Activated CD8-positive, alpha-beta memory T cell treated with anti-CD3 and anti-CD28 coated beads, Interleukin-2, amount 10 ng/mL, durations not matched to agents 7 days and 5 days (primary cell): ENCODE results near the gene CHRNA1. TPM values are rescaled to one million over a fixed set of nuclear protein-coding genes. Genes with fewer than 3 reads are reported as not detected.

Source experiments
- ATAC-seq: fragments of 150-1000 bp; cut with Tn5 transposase; one replicate; pipeline ENCODE4 v1.10.0; 2021; ENCODE audit warnings: moderate library complexity
- CTCF ChIA-PET: fragments of 350-600 bp; sonication (Branson Sonifier 250); formaldehyde crosslinking; loops from one replicate; lab custom pipeline; 2021; ENCODE audit warnings: antibody characterized with exemption; lab: Charles Lee
- DNase-seq: peaks from one replicate; pipeline ENCODE4 v3.0.0-alpha.2; 2020
- H3K27ac Mint-ChIP-seq: one replicate; pipeline ENCODE4 v1.8.0; 2021; ENCODE audit warnings: mild to moderate bottlenecking, mixed read lengths
- H3K27me3 Mint-ChIP-seq: one replicate; pipeline ENCODE4 v1.8.0; 2021; ENCODE audit warnings: mixed read lengths
- H3K36me3 Mint-ChIP-seq: one replicate; pipeline ENCODE4 v1.8.0; 2021; ENCODE audit warnings: mild to moderate bottlenecking, mixed read lengths
- H3K4me1 Mint-ChIP-seq: one replicate; pipeline ENCODE4 v1.8.0; 2021; ENCODE audit warnings: mixed read lengths
- H3K4me3 Mint-ChIP-seq: one replicate; pipeline ENCODE4 v1.8.0; 2021; ENCODE audit warnings: mild to moderate bottlenecking, moderate library complexity, mixed read lengths
- H3K9me3 Mint-ChIP-seq: one replicate; pipeline ENCODE4 v1.8.0; 2022; ENCODE audit warnings: low read depth, mixed read lengths
- total RNA-seq, 2 experiments: library from RNA; stranded (reverse); gene quantifications; one replicate each; pipeline ENCODE4 v1.2.3, GENCODE V29; 2021

The CHRNA1 gene
- total RNA-seq, 2 experiments from 2014 or later: not detected

DNA sequence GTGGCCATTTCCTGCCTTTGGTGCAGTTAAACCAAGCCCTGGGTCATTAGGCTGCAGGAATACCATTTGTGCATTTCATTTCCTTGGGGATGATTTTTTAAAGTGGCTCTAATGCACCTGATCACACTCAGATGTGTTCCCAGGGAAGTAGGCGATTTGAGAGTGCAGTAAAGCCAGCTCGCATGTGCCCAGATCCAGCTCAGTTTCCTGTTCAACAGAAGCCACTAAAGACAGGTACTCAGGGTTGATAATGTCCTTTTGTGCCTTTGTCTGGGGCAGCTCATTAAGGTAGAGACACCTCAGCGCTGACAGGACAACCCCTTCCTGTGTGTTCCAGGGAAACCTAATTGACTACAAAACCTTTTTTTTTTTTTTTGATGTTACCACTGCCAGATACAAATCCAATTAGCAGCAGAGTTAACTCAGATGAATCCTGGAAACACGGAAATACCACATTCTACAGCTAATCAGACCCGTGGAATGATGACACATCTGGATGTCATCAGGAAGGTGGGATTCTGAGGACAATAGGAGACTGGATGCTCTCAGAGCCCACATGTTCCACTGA lies 15.2 kb upstream of the CHRNA1 start:
- H3K27me3 Mint-ChIP-seq: no peaks in the 10 kb centered on the region
- H3K4me1 Mint-ChIP-seq: peaks cover 33% of the 10 kb centered on the region
- H3K36me3 Mint-ChIP-seq: no peaks in the 10 kb centered on the region
- no peaks in the 10 kb centered on the region for H3K9me3 Mint-ChIP-seq
- DNase-seq (no peak), ATAC-seq (no peak)
- H3K27ac Mint-ChIP-seq: peak overlapping the region; percentile 72
- no peak overlapping the region for H3K4me3 Mint-ChIP-seq
- CTCF ChIA-PET: interaction anchor here (1.3 kb wide), 1 partner anchor 31 kb away, joined by 3 read pairs; no protein-coding TSS in a partner anchor

DNA sequence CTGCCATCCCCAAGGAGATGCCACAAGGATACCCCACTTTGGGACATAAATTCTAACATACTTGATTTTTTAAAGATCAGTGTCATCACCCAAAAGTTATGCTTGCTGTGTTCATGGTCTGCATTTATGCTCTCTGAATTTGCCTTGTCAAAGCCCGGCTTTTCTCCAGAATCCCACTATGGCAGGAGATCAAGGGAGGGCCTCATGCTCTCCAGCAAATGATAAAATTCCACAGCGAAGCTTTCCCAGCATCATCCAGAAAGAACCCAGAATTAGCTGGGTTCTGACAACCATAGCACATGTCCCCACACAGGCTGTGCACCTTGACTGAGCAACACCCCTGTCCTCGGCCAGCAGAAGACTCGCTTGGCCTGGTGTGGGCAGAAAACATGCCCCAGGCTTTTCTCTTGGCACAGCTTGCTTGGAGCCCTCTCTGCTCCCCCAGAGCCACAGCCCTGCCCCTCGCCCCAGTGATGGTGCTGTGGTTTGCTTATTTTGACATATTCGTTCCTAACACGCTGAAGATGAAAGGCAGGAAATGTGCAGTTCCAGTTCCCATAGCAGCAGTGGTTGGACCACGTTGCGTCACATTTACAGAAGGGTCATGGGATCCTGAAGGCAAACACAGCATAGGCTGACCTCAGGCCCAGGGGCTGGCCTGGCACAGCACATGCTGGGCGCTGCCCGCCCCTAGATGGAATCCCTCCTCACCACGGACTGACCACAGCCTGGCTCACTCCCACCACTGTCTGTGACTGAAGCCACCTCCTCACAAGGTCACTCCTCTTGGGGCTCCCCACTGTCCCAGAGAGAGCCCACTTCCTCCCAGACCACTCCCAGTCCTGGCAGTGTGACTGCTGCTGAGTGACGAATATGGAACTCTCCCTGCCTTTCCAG lies 14.1 kb upstream of the CHRNA1 start:
- Mint-ChIP-seq H3K4me3 (peak overlapping the region; percentile 0), H3K27ac (peak overlapping the region; percentile 72), H3K9me3 (no peaks in the 10 kb centered on the region), H3K27me3 (no peaks in the 10 kb centered on the region), H3K4me1 (peaks cover 33% of the 10 kb centered on the region), H3K36me3 (no peaks in the 10 kb centered on the region)
- ATAC-seq (peak; percentile 88), DNase-seq (peak; percentile 88)
- CTCF ChIA-PET: interaction anchor here (1.1 to 1.7 kb wide), 3 partner anchors 9 to 79 kb away, joined by 3 to 4 read pairs (median 3); no protein-coding TSS in a partner anchor

DNA sequence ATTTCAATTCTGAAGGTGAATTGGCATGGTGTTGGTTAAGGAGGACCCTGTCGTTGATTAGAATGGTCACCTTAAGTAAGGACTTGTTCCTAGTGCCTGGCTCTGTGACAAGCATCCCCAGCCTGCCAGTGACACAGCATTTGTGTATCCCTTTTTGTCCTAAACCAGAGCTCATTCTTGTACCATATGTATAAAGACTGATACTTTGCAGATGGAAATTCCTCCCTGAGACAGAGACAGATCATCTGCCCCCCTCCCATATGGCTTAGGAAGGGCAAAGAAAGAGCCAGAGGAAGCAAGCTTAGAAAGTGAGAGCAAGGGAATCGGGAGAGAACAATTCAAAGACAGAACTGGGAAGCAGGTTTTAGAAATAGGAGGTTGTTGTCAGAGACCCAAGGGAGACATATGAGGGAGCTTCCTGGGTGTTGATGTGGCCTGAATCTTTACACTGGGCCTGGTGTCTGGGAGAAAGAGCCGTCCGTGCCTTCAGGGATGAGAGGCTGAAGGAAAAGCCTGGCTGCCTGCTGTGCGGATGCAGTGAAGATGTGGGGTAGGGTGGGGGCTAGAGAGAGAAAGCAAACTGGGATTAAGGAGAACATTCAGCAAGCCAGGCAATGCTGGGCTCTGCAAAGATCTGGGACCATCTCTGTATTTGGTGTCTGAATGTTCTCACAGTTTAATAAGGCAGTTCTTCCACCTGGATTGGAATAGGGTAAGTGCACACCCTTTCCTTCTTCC lies 13.2 kb upstream of the CHRNA1 start:
- Mint-ChIP-seq H3K4me3 (no peak overlapping the region), H3K36me3 (no peaks in the 10 kb centered on the region), H3K27me3 (no peaks in the 10 kb centered on the region), H3K9me3 (no peaks in the 10 kb centered on the region), H3K27ac (peak overlapping the region; percentile 1), H3K4me1 (peaks cover 33% of the 10 kb centered on the region)
- no peak for ATAC-seq
- CTCF ChIA-PET: interaction anchor here (1.0 to 1.7 kb wide), 4 partner anchors 10 to 80 kb away, joined by 3 to 4 read pairs (median 3); no protein-coding TSS in a partner anchor
- no peak for DNase-seq

DNA sequence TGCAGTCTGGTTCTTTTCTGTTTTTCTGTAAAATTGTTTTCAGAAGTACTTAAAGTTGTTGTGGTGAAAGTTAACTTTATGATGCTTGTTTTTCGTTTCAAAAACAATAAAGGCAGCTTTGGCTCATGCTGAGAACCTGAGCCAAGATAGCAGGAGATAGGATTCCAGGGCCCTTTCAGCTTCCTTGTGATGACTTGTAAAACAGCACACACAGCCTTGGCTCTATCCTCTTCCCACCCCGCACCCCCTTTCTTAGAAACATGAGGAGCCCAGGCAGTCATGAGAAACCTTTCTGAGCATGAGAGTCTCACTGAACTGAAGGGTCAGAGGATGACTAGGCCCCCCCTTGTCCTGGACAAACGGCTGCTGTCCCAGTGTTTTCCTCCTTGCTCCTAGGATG lies 12.4 kb upstream of the CHRNA1 start:
- Mint-ChIP-seq H3K27ac (no peak overlapping the region), H3K4me1 (peaks cover 33% of the 10 kb centered on the region), H3K36me3 (no peaks in the 10 kb centered on the region), H3K4me3 (no peak overlapping the region), H3K9me3 (no peaks in the 10 kb centered on the region), H3K27me3 (no peaks in the 10 kb centered on the region)
- CTCF ChIA-PET: interaction anchor here (1.0 to 2.1 kb wide), 3 partner anchors 12 to 79 kb away, joined by 3 to 9 read pairs (median 4); no protein-coding TSS in a partner anchor
- no peak for DNase-seq
- no peak for ATAC-seq

DNA sequence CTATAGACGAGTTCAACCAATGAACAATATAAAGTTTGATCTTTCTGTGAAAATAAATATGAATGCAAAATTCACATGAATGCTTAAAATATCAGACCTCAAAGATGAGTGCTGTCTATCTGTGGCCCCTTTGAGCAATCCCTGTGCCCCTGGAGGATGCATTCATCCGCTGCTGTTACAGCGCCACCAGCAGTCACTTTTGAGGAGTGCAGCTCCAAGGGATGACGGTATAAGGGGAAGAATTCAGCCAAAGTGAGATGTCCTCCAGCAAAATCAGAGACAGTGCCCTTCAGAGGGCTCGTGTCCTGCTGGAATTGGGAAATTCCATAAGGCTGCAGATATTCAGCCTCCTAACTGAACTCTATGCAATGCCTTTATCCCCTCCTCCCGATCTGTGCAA lies 12.0 kb upstream of the CHRNA1 start:
- no peak overlapping the region for H3K4me3 Mint-ChIP-seq
- H3K4me1 Mint-ChIP-seq: peaks cover 33% of the 10 kb centered on the region

DNA sequence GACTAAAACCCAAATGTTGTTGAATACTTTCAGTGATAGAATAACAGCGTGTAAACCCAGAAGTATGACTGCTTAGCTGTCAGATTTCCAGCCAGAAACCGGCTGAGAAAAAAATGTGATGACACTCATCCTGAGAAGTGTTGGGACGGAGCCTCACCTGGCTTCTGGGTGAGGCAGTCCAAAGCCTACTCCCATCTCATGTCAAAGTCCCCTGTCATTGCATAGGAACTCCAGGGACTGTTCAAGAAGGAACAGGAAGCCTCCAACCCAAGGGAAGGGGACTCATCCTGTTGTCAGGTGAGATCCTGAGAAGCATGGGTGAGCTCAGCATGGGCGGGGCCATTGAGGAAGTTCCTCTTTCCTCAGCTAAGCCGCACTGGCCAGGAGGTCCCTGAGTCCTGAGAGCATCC lies 11.3 kb upstream of the CHRNA1 start:
- CTCF ChIA-PET: interaction anchor here (0.6 to 2.1 kb wide), 10 partner anchors 11 to 330 kb away, joined by 3 to 9 read pairs (median 4); no protein-coding TSS in a partner anchor
- Mint-ChIP-seq H3K4me1 (peaks cover 33% of the 10 kb centered on the region), H3K9me3 (no peaks in the 10 kb centered on the region), H3K36me3 (no peaks in the 10 kb centered on the region), H3K4me3 (no peak overlapping the region), H3K27me3 (no peaks in the 10 kb centered on the region), H3K27ac (no peak overlapping the region)
- no peak for ATAC-seq
- DNase-seq: no peak

More for the DNA sequence above, 12.0 kb upstream of the CHRNA1 start:
- Mint-ChIP-seq H3K36me3 (no peaks in the 10 kb centered on the region), H3K9me3 (no peaks in the 10 kb centered on the region), H3K27ac (no peak overlapping the region), H3K27me3 (no peaks in the 10 kb centered on the region)
- CTCF ChIA-PET: interaction anchor here (0.6 to 2.1 kb wide), 7 partner anchors 11 to 210 kb away, joined by 3 to 9 read pairs (median 4); no protein-coding TSS in a partner anchor
- no peak for DNase-seq
- ATAC-seq: no peak

DNA sequence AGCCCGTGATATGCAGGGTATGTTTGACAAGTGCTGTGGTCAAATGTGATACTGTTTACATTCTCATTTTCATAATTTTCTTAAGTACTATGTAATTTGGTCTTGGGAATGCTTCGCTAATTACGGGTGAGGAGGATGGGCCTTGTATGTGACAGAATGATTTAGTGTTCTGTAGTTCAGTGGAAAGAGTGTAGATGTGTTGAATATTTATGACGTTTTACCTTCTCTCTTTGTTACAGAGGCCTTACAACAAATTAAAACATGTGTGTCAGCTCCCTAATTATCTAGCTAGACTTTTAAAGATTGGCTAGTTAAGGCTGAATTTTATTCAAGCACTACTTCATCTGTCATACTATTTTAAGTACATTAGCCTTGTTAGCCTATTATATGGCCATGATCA lies 10.6 kb upstream of the CHRNA1 start:
- no peak overlapping the region for H3K4me3 Mint-ChIP-seq
- H3K4me1 Mint-ChIP-seq: peaks cover 30% of the 10 kb centered on the region
- H3K27me3 Mint-ChIP-seq: no peaks in the 10 kb centered on the region
- H3K27ac Mint-ChIP-seq: no peak overlapping the region
- H3K36me3 Mint-ChIP-seq: no peaks in the 10 kb centered on the region
- H3K9me3 Mint-ChIP-seq: no peaks in the 10 kb centered on the region
- ATAC-seq (no peak), DNase-seq (no peak)
- CTCF ChIA-PET: interaction anchor here (0.8 to 2.1 kb wide), 6 partner anchors 17 to 209 kb away, joined by 4 to 9 read pairs (median 5); no protein-coding TSS in a partner anchor

DNA sequence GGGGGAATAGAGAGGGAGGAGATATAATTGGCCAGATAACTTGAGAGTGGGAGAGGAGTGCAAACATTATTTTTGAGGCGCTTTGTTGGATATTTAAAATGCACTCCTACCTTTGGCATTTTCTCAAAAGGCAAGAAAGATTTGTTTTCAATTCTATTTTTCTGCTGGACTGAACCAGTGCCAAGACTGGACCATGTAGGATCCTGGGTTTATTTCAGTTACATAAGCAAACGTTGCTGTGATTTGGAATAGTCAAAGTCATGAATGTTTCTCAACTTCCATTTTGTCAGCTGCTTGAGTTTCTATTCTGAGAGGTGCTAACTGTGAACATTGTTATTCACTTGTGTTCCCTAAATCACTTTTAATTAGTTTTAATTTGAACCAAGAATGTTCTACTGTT lies 8.9 kb upstream of the CHRNA1 start:
- CTCF ChIA-PET: interaction anchor here (1.0 to 3.4 kb wide), 4 partner anchors 24 to 77 kb away, joined by 3 to 23 read pairs (median 4); no protein-coding TSS in a partner anchor
- no peak overlapping the region for H3K4me3 Mint-ChIP-seq

DNA sequence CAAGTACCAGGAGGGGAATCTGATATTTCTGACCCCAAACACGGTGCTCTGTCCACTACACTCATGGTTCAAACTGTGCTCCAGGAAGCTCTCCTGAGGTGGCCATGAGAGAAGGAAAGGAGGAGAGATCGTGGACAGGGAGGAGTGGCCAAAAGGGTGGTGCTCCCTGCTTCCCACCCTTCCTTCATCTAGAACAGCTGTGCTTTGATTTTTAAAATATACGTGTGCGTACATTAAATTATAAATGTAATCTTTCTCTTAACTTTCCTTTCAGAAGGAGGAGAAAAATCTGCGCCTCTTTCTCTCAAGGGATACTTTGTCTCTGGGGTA lies 8.2 kb upstream of the CHRNA1 start:
- ATAC-seq (no peak), DNase-seq (no peak)
- Mint-ChIP-seq H3K27me3 (no peaks in the 10 kb centered on the region), H3K9me3 (no peaks in the 10 kb centered on the region), H3K4me1 (peaks cover 10% of the 10 kb centered on the region), H3K27ac (no peak overlapping the region), H3K36me3 (no peaks in the 10 kb centered on the region), H3K4me3 (no peak overlapping the region)
- CTCF ChIA-PET: interaction anchor here (1.0 to 3.4 kb wide), 9 partner anchors 24 to 233 kb away, joined by 3 to 23 read pairs (median 6); partner anchors contain the start of gene CHN1

More for the DNA sequence above, 8.9 kb upstream of the CHRNA1 start:
- Mint-ChIP-seq H3K27ac (no peak overlapping the region), H3K9me3 (no peaks in the 10 kb centered on the region), H3K4me1 (peaks cover 18% of the 10 kb centered on the region), H3K27me3 (no peaks in the 10 kb centered on the region), H3K36me3 (no peaks in the 10 kb centered on the region)
- ATAC-seq (no peak), DNase-seq (no peak)

DNA sequence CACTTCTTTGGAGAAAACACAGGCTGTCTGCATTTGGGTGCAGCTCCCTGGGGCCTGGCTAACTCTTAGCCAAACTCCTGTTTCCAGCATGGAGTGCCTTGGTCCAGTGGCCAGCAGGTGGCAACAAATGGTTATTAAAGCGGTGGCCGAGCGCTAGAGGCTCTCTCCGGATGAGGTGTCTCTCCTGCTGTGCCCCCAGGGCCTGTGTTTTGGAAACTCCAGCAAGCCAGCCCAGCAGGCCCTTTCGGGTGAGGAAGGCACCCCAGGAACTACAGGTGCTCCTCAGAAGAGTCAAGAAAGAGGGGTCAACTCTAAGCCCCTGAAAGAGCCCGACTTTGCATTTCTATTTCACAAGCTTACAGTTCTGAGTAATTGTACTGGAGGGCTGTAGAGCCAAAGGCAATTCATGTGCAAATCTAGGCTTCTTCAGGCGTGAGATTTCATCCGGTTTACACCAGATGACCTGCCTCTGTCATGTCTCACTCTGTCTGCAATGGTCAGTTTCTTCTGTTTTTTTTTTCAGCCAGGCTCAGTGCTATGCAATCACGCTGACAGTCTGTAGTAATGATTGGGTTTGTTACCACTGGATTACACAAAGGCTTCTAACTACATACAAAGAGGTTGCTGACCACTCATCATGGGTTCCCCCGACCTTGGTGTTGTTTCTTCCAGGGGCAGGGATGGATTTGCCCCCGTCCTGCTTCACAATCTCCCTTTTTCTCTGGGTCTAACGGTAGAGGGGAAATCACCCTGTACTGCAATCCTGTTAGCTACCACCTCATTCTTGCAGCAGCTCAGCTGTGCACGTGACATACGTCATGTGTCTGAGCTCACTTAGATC lies 7.6 kb upstream of the CHRNA1 start:
- Mint-ChIP-seq H3K4me3 (no peak overlapping the region), H3K4me1 (peaks cover 7% of the 10 kb centered on the region), H3K9me3 (no peaks in the 10 kb centered on the region), H3K27ac (no peak overlapping the region), H3K36me3 (no peaks in the 10 kb centered on the region), H3K27me3 (no peaks in the 10 kb centered on the region)
- CTCF ChIA-PET: interaction anchor here (0.6 to 3.4 kb wide), 22 partner anchors 9 to 337 kb away, joined by 3 to 23 read pairs (median 4); partner anchors contain the start of gene CHN1
- ATAC-seq (peak; percentile 84), DNase-seq (peak; percentile 67)

DNA sequence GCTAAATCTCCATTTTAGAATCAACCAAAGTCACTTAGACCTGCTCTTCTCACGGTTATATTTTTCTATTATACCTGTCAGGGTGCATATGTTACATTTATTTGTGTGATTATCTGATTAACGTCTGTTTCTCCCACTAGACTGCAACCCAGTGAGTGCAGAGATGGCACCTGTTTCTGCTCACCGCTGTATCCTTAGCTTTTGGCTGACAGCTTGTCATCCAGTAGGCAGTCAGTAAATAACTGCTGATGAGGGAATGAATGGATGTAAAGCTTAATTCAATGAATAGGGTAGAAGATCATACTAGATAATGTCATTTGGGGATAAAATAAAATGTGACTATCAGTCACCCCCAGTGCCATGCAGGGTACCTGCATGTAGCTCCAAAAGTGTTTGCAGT lies 6.9 kb upstream of the CHRNA1 start:
- Mint-ChIP-seq H3K9me3 (no peaks in the 10 kb centered on the region), H3K27ac (no peak overlapping the region), H3K36me3 (no peaks in the 10 kb centered on the region), H3K27me3 (peaks cover 2% of the 10 kb centered on the region), H3K4me3 (no peak overlapping the region), H3K4me1 (peaks cover 6% of the 10 kb centered on the region)
- DNase-seq: no peak
- no peak for ATAC-seq
- CTCF ChIA-PET: interaction anchor here (0.6 to 3.4 kb wide), 20 partner anchors 9 to 268 kb away, joined by 3 to 23 read pairs (median 4); partner anchors contain the start of gene CHN1

DNA sequence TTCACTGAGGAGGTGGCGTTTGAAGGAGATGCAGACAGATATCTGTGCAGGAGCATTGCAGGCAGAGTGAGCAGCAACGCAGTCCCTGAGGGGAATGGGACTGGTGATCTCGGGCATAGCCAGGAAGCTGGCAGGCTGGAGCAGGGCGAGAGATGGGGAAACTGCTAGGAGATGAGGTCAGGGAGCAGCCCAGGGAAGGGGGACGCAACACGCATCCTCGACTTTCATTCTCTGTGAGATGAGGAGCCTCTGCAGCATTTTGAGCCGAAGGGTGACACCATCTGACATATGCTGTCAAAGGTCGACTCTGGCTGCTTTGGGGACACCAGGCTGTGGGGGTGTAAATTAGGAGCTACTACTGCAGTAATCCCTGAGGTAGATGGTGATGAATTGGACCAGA lies 4.3 kb upstream of the CHRNA1 start:
- DNase-seq (no peak), ATAC-seq (no peak)
- H3K36me3 Mint-ChIP-seq: no peaks in the 10 kb centered on the region

More for the DNA sequence above, 4.3 kb upstream of the CHRNA1 start:
- no peak overlapping the region for H3K4me3 Mint-ChIP-seq
- peaks cover 6% of the 10 kb centered on the region for H3K4me1 Mint-ChIP-seq
- CTCF ChIA-PET: interaction anchor here (1.9 kb wide), 1 partner anchor 19 kb away, joined by 6 read pairs; no protein-coding TSS in a partner anchor
- no peaks in the 10 kb centered on the region for H3K9me3 Mint-ChIP-seq
- H3K27me3 Mint-ChIP-seq: peaks cover 5% of the 10 kb centered on the region
- no peak overlapping the region for H3K27ac Mint-ChIP-seq
